Fibroblast of the aortic adventitia (primary cell): ENCODE results near the gene SPDYE16. TPM values are rescaled to one million over a fixed set of nuclear protein-coding genes. Genes with fewer than 3 reads are reported as not detected.
"Not testable (repeated sequence)": the region's sequence is repeated elsewhere in the genome, so short reads cannot be mapped to it uniquely, and the experiment has no call there.

Experiments used
- DNase-seq: peaks from one replicate; pipeline ENCODE4 v3.0.0-alpha.2; 2010; ENCODE audit warnings: low read depth
- H3K4me3 ChIP-seq: 2 replicates; pipeline ENCODE4 v1.5.1; 2011; ENCODE audit warnings: low read depth, mild to moderate bottlenecking, control low read depth, low read length, moderate library complexity
- small RNA-seq: library from RNA; depleted of rRNA; stranded (forward); fragments of <200 nt; gene quantifications from one replicate; pipeline ENCODE3, GENCODE V24; 2012
- total RNA-seq: library from RNA; depleted of rRNA; stranded (reverse); fragments of >200 nt; gene quantifications from 2 replicates; pipeline ENCODE4 v1.2.3, GENCODE V29; 2012; ENCODE audit warnings: low replicate concordance

The SPDYE16 gene
- total RNA-seq, 1 donor, result 0.09 TPM

- H3K4me3 ChIP-seq, DNase-seq: not testable (repeated sequence)
Observed at GRCh38 chr7:76482660-76483059, 60.4 kb downstream of the SPDYE16 start.

Small RNA genes lying within 50 kb of the gene (small RNA-seq; reads per million reads assigned to genes)
- not detected for gene RF00019

Other genes with a start within 250 kb of the SPDYE16 start
- 91.8 and 128 TPM in 2 replicates for gene HSPB1, start 240.6 kb downstream of the SPDYE16 start, total RNA-seq
- gene YWHAG, start 184.3 kb downstream of the SPDYE16 start, total RNA-seq, result 112 and 115 TPM in 2 replicates
- 0.36 and 1.5 TPM in 2 replicates for gene SSC4D, start 133.6 kb downstream of the SPDYE16 start, total RNA-seq
- 0.63 and 2.9 TPM in 2 replicates for gene ZP3, start 118.3 kb downstream of the SPDYE16 start, total RNA-seq
- gene DTX2, start 81.6 kb downstream of the SPDYE16 start, total RNA-seq, result 3.8 and 6.6 TPM in 2 replicates
- 0.16 and 0.18 TPM in 2 replicates for gene UPK3B, start 32.7 kb downstream of the SPDYE16 start, total RNA-seq
- 7.7 and 9.6 TPM in 2 replicates for gene POMZP3, start 84.0 kb upstream of the SPDYE16 start, total RNA-seq